ENCODE results near the gene CAMSAP3. TPM values are rescaled to one million over a fixed set of nuclear protein-coding genes. Genes with fewer than 3 reads are reported as not detected.

The CAMSAP3 gene
- total RNA-seq, 1 donor from 2014 or later, result 9.3 TPM

GRCh38 chr19:7625763-7626372 lies 30.2 kb downstream of the CAMSAP3 start:
- no peak for TF ChIP-seq CTCF (IDR thresholded peaks at IDR 0.05; ENCODE audit: unreplicated experiment)
- DNase-seq (ENCODE audit: low spot score), result no peak
- H3K36me3 Mint-ChIP-seq (ENCODE audit: low read depth, unreplicated experiment), result peaks cover 35% of the 10 kb centered on the region
- peaks cover 33% of the 10 kb centered on the region for H3K4me1 Mint-ChIP-seq (ENCODE audit: unreplicated experiment)
- H3K27me3 Mint-ChIP-seq (ENCODE audit: unreplicated experiment), result peaks cover 24% of the 10 kb centered on the region
- H3K4me3 Mint-ChIP-seq (ENCODE audit: unreplicated experiment), result no peak overlapping the region
- H3K27ac Mint-ChIP-seq (ENCODE audit: unreplicated experiment), result no peak overlapping the region
- H3K9me3 Mint-ChIP-seq (ENCODE audit: unreplicated experiment), result no peaks in the 10 kb centered on the region

- Mint-ChIP-seq H3K27ac (ENCODE audit: unreplicated experiment) (no peak overlapping the region), H3K36me3 (ENCODE audit: low read depth, unreplicated experiment) (peaks cover 26% of the 10 kb centered on the region), H3K4me3 (ENCODE audit: unreplicated experiment) (peak overlapping the region; percentile 58), H3K4me1 (ENCODE audit: unreplicated experiment) (peaks cover 33% of the 10 kb centered on the region), H3K27me3 (ENCODE audit: unreplicated experiment) (peaks cover 22% of the 10 kb centered on the region), H3K9me3 (ENCODE audit: unreplicated experiment) (no peaks in the 10 kb centered on the region)
- TF ChIP-seq CTCF (IDR thresholded peaks at IDR 0.05; ENCODE audit: unreplicated experiment), result no peak
- DNase-seq (ENCODE audit: low spot score), result no peak
Observed at GRCh38 chr19:7627166-7627565, 31.5 kb downstream of the CAMSAP3 start.

- no peak for DNase-seq (ENCODE audit: low spot score)
- no peaks in the 10 kb centered on the region for H3K9me3 Mint-ChIP-seq (ENCODE audit: unreplicated experiment)
Observed at GRCh38 chr19:7628589-7629311, 33.1 kb downstream of the CAMSAP3 start.

GRCh38 chr19:7629347-7630054 lies 33.8 kb downstream of the CAMSAP3 start, which contains the start of the genes PET100 and XAB2:
TSS of gene PET100 (plus strand) at chr19:7629793. CDS start at chr19:7629834, 41 bp downstream.
TSS of gene XAB2 (minus strand) at chr19:7629545. CDS start at chr19:7629527, 18 bp downstream.
- TF ChIP-seq CTCF (IDR thresholded peaks at IDR 0.05; ENCODE audit: unreplicated experiment), result no peak
- Mint-ChIP-seq H3K27me3 (ENCODE audit: unreplicated experiment) (peaks cover 18% of the 10 kb centered on the region), H3K4me1 (ENCODE audit: unreplicated experiment) (peaks cover 33% of the 10 kb centered on the region), H3K36me3 (ENCODE audit: low read depth, unreplicated experiment) (peaks cover 23% of the 10 kb centered on the region), H3K4me3 (ENCODE audit: unreplicated experiment) (peak within 1 kb of the TSS; percentile 100), H3K27ac (ENCODE audit: unreplicated experiment) (peak within 1 kb of the TSS; percentile 100), H3K9me3 (ENCODE audit: unreplicated experiment) (no peaks in the 10 kb centered on the region)
- DNase-seq (ENCODE audit: low spot score), result peak; percentile 92

More at GRCh38 chr19:7628589-7629311, 33.1 kb downstream of the CAMSAP3 start:
- Mint-ChIP-seq H3K27me3 (ENCODE audit: unreplicated experiment) (peaks cover 18% of the 10 kb centered on the region), H3K27ac (ENCODE audit: unreplicated experiment) (peak overlapping the region; percentile 100), H3K4me3 (ENCODE audit: unreplicated experiment) (peak overlapping the region; percentile 100), H3K4me1 (ENCODE audit: unreplicated experiment) (peaks cover 33% of the 10 kb centered on the region), H3K36me3 (ENCODE audit: low read depth, unreplicated experiment) (peaks cover 20% of the 10 kb centered on the region)
- no peak for TF ChIP-seq CTCF (IDR thresholded peaks at IDR 0.05; ENCODE audit: unreplicated experiment)

Measured in endothelial cell (in vitro differentiated cells).